Neural progenitor cell (in vitro differentiated cells): Measurements from ENCODE around the gene NFIA. TPM values are rescaled to one million over a fixed set of nuclear protein-coding genes. Genes with fewer than 3 reads are reported as not detected.

Experiments
- DNase-seq: peaks from one replicate; pipeline ENCODE4 v3.0.0-alpha.2; 2016; ENCODE audit warnings: low spot score
- H2AFZ ChIP-seq: fragments of 200-600 bp; sonication (generic); replicated peaks from 2 replicates; pipeline ENCODE4 v1.6.1; 2016; ENCODE audit warnings: antibody characterized with exemption
- H3F3A ChIP-seq: fragments of 200-600 bp; sonication (generic); 2 replicates; pipeline ENCODE4 v1.6.1; 2016; ENCODE audit warnings: antibody characterized with exemption, low read depth
- H3K27ac ChIP-seq: fragments of 200-600 bp; sonication (generic); 2 replicates; pipeline ENCODE4 v1.5.1; 2016; ENCODE audit warnings: mild to moderate bottlenecking
- H3K27me3 ChIP-seq: fragments of 200-600 bp; sonication (generic); 2 replicates; pipeline ENCODE4 v1.6.1; 2016; ENCODE audit warnings: mild to moderate bottlenecking, moderate library complexity
- H3K36me3 ChIP-seq: fragments of 200-600 bp; sonication (generic); 2 replicates; pipeline ENCODE4 v1.5.1; 2016
- H3K4me1 ChIP-seq: fragments of 200-600 bp; sonication (generic); 2 replicates; pipeline ENCODE4 v1.6.1; 2016; ENCODE audit warnings: mixed run types
- H3K4me2 ChIP-seq: fragments of 200-600 bp; sonication (generic); 2 replicates; pipeline ENCODE4 v1.6.1; 2016
- H3K4me3 ChIP-seq: fragments of 200-600 bp; sonication (generic); 2 replicates; pipeline ENCODE4 v1.5.1; 2016
- H3K79me2 ChIP-seq: fragments of 200-600 bp; sonication (generic); 2 replicates; pipeline ENCODE4 v1.6.1; 2016; ENCODE audit warnings: low read depth
- H3K9ac ChIP-seq: fragments of 200-600 bp; sonication (generic); 2 replicates; pipeline ENCODE4 v1.6.1; 2016
- H3K9me3 ChIP-seq: fragments of 200-600 bp; sonication (generic); 2 replicates; pipeline ENCODE4 v1.5.1; 2016; ENCODE audit warnings: low read depth
- H4K20me1 ChIP-seq: fragments of 200-600 bp; sonication (generic); 2 replicates; pipeline ENCODE4 v1.6.1; 2016; ENCODE audit warnings: low read depth
- H3K27ac Mint-ChIP-seq: 3 replicates; pipeline ENCODE4 v1.8.0; 2021; ENCODE audit warnings: mixed read lengths
- H3K27me3 Mint-ChIP-seq: 2 replicates; pipeline ENCODE4 v1.8.0; 2022; ENCODE audit warnings: low read depth, mild to moderate bottlenecking, inconsistent platforms, moderate library complexity, mixed read lengths; ENCODE audit not compliant: insufficient read depth
- H3K36me3 Mint-ChIP-seq: 3 replicates; pipeline ENCODE4 v1.8.0; 2021; ENCODE audit warnings: mixed read lengths
- H3K4me1 Mint-ChIP-seq: 3 replicates; pipeline ENCODE4 v1.8.0; 2021; ENCODE audit warnings: mixed read lengths
- H3K4me3 Mint-ChIP-seq: 3 replicates; pipeline ENCODE4 v1.8.0; 2021; ENCODE audit warnings: mild to moderate bottlenecking, moderate library complexity, mixed read lengths
- H3K9me3 Mint-ChIP-seq: 3 replicates; pipeline ENCODE4 v1.8.0; 2020; ENCODE audit warnings: mixed read lengths
- CTCF ChIP-seq: fragments of 200-600 bp; sonication (generic); IDR thresholded peaks from 2 replicates; pipeline ENCODE4 v1.5.1; 2017; ENCODE audit warnings: antibody characterized with exemption, mild to moderate bottlenecking
- EZH2 ChIP-seq: fragments of 200-600 bp; sonication (generic); IDR thresholded peaks from 2 replicates; pipeline ENCODE4 v1.6.1; 2017; ENCODE audit warnings: antibody characterized with exemption, mild to moderate bottlenecking, moderate library complexity
- EZH2phosphoT487 ChIP-seq: fragments of 200-600 bp; sonication (generic); IDR thresholded peaks from 2 replicates; pipeline ENCODE4 v1.6.1; 2017; ENCODE audit warnings: antibody characterized with exemption
- total RNA-seq: library from RNA; depleted of rRNA; stranded (reverse); fragments of >200 nt; gene quantifications from 2 replicates; pipeline ENCODE4 v1.2.3, GENCODE V29; 2015; ENCODE audit warnings: low replicate concordance

Gene NFIA
- total RNA-seq, 1 donor from 2014 or later: 5.3 TPM

GRCh38 chr1:61081686-61082310, 563 bp upstream of the NFIA start:
- no peaks in the 10 kb centered on the region for H3K36me3 ChIP-seq
- TF ChIP-seq CTCF (no peak), EZH2phosphoT487 (peak; percentile 19), EZH2 (peak; percentile 29)
- peaks cover 35% of the 10 kb centered on the region for H3K27me3 Mint-ChIP-seq
- peaks cover 55% of the 10 kb centered on the region for H3F3A ChIP-seq
- peaks cover 46% of the 10 kb centered on the region for H4K20me1 ChIP-seq
- H3K27ac ChIP-seq: no peak overlapping the region
- H3K79me2 ChIP-seq: no peaks in the 10 kb centered on the region
- peaks cover 6% of the 10 kb centered on the region for H3K36me3 Mint-ChIP-seq
- H3K27me3 ChIP-seq: peaks cover 92% of the 10 kb centered on the region
- H3K4me1 Mint-ChIP-seq: peaks cover 44% of the 10 kb centered on the region
- H2AFZ ChIP-seq: peak overlapping the region; percentile 36
- peak overlapping the region; percentile 90 for H3K4me3 Mint-ChIP-seq
- peak; percentile 74 for DNase-seq
- peak overlapping the region; percentile 72 for H3K27ac Mint-ChIP-seq
- no peak overlapping the region for H3K9ac ChIP-seq
- no peaks in the 10 kb centered on the region for H3K9me3 ChIP-seq
- peak overlapping the region; percentile 64 for H3K4me3 ChIP-seq
- H3K9me3 Mint-ChIP-seq: peaks cover 3% of the 10 kb centered on the region
- peaks cover 14% of the 10 kb centered on the region for H3K4me1 ChIP-seq
- peak overlapping the region; percentile 96 for H3K4me2 ChIP-seq

GRCh38 chr1:61083013-61083806, 849 bp downstream of the NFIA start:
- Mint-ChIP-seq H3K27ac (no peak overlapping the region), H3K36me3 (peaks cover 11% of the 10 kb centered on the region), H3K9me3 (peaks cover 3% of the 10 kb centered on the region), H3K27me3 (peaks cover 37% of the 10 kb centered on the region), H3K4me3 (peak overlapping the region; percentile 96), H3K4me1 (peaks cover 40% of the 10 kb centered on the region)
- H3K9me3 ChIP-seq: no peaks in the 10 kb centered on the region
- H3K4me3 ChIP-seq: peak overlapping the region; percentile 64
- no peaks in the 10 kb centered on the region for H3K36me3 ChIP-seq
- peak overlapping the region; percentile 96 for H3K4me2 ChIP-seq
- peak overlapping the region; percentile 77 for H2AFZ ChIP-seq
- H3F3A ChIP-seq: peaks cover 46% of the 10 kb centered on the region
- H3K27me3 ChIP-seq: peaks cover 87% of the 10 kb centered on the region
- H4K20me1 ChIP-seq: peaks cover 45% of the 10 kb centered on the region
- H3K9ac ChIP-seq: no peak overlapping the region
- no peak for TF ChIP-seq CTCF
- TF ChIP-seq EZH2: peak; percentile 78
- peak; percentile 81 for TF ChIP-seq EZH2phosphoT487
- no peaks in the 10 kb centered on the region for H3K79me2 ChIP-seq
- H3K4me1 ChIP-seq: peaks cover 12% of the 10 kb centered on the region
- no peak overlapping the region for H3K27ac ChIP-seq
- DNase-seq: peak; percentile 66

GRCh38 chr1:61083807-61084440, 1.6 kb downstream of the NFIA start:
- H3K4me1 Mint-ChIP-seq: peaks cover 33% of the 10 kb centered on the region
- Histone ChIP-seq H3K27me3 (peaks cover 80% of the 10 kb centered on the region), H3K4me2 (peak overlapping the region; percentile 96)

More at GRCh38 chr1:61083807-61084440, 1.6 kb downstream of the NFIA start:
- TF ChIP-seq EZH2 (peak; percentile 94), CTCF (no peak), EZH2phosphoT487 (peak; percentile 61)
- no peak for DNase-seq
- Histone ChIP-seq H3K4me3 (peak overlapping the region; percentile 64), H3K79me2 (no peaks in the 10 kb centered on the region), H3K36me3 (no peaks in the 10 kb centered on the region), H3K27ac (no peak overlapping the region), H2AFZ (peak overlapping the region; percentile 77), H3K9me3 (no peaks in the 10 kb centered on the region), H3F3A (peaks cover 39% of the 10 kb centered on the region), H3K4me1 (peaks cover 10% of the 10 kb centered on the region), H3K9ac (no peak overlapping the region), H4K20me1 (peaks cover 37% of the 10 kb centered on the region)
- peak overlapping the region; percentile 90 for H3K27ac Mint-ChIP-seq
- peaks cover 4% of the 10 kb centered on the region for H3K9me3 Mint-ChIP-seq
- H3K4me3 Mint-ChIP-seq: peak overlapping the region; percentile 95
- peaks cover 17% of the 10 kb centered on the region for H3K36me3 Mint-ChIP-seq
- H3K27me3 Mint-ChIP-seq: peaks cover 42% of the 10 kb centered on the region
